ENCODE measurements around the gene SLC19A2.
A peak's percentile ranks its signal among the peaks of the same experiment; 100 is the strongest.
"Not testable (repeated sequence)": the region's sequence is repeated elsewhere in the genome, so short reads cannot be mapped to it uniquely, and the experiment has no call there.

SLC19A2 gene

GRCh38 chr1:169508432-169509338 lies 22.9 kb upstream of the SLC19A2 start:
- DNase-seq: peak in 1 of 5 experiments; percentile 29

- DNase-seq: no peak
These were observed 21.7 kb upstream of the SLC19A2 start for GRCh38 chr1:169507413-169507812.

GRCh38 chr1:169503601-169504000 lies 17.9 kb upstream of the SLC19A2 start:
- DNase-seq: not testable (repeated sequence)

GRCh38 chr1:169499807-169500206 lies 14.1 kb upstream of the SLC19A2 start:
- no peak for DNase-seq

GRCh38 chr1:169497317-169497716 lies 11.6 kb upstream of the SLC19A2 start:
- DNase-seq: no peak

GRCh38 chr1:169495916-169496315 lies 10.2 kb upstream of the SLC19A2 start:
- DNase-seq: peak in 1 of 5 experiments; percentile 16

GRCh38 chr1:169495046-169495775 lies 9.5 kb upstream of the SLC19A2 start:
- DNase-seq: no peak

- DNase-seq: no peak
These were observed 8.6 kb upstream of the SLC19A2 start for GRCh38 chr1:169494343-169494742.

GRCh38 chr1:169493251-169493650 lies 7.5 kb upstream of the SLC19A2 start:
- no peak for DNase-seq

- DNase-seq: peak in 2 of 5 experiments; percentile 16 to 72
These were observed 6.1 kb upstream of the SLC19A2 start for GRCh38 chr1:169491845-169492281.

- DNase-seq: no peak
These were observed 2.4 kb upstream of the SLC19A2 start for GRCh38 chr1:169488157-169488556.

- DNase-seq: no peak
These were observed 1.8 kb upstream of the SLC19A2 start for GRCh38 chr1:169487561-169487960.

GRCh38 chr1:169487133-169487532 lies 1.4 kb upstream of the SLC19A2 start:
- DNase-seq: no peak

- no peak for DNase-seq
These were observed 722 bp upstream of the SLC19A2 start for GRCh38 chr1:169486281-169487051.

GRCh38 chr1:169484683-169485430 lies 887 bp downstream of the SLC19A2 start:
- peak in 2 of 5 experiments; percentile 5 to 69 for DNase-seq

GRCh38 chr1:169484101-169484500 lies 1.6 kb downstream of the SLC19A2 start:
- DNase-seq: no peak

GRCh38 chr1:169483500-169483966 lies 2.2 kb downstream of the SLC19A2 start:
- no peak for DNase-seq

- no peak for DNase-seq
These were observed 6.2 kb downstream of the SLC19A2 start for GRCh38 chr1:169479363-169480066.

GRCh38 chr1:169478094-169478672 lies 7.6 kb downstream of the SLC19A2 start:
- no peak for DNase-seq

GRCh38 chr1:169475806-169476387 lies 9.8 kb downstream of the SLC19A2 start:
- no peak for DNase-seq
